ENCODE measurements around the gene FOXP1.
"Not testable (repeated sequence)": the region's sequence is repeated elsewhere in the genome, so short reads cannot be mapped to it uniquely, and the experiment has no call there.

Gene FOXP1

GRCh38 chr3:71328926-71329325 lies 254.6 kb downstream of the FOXP1 start:
- no peak overlapping the region for H2AFZ ChIP-seq (ENCODE audit: low read length)
- no peaks in the 10 kb centered on the region for H3K9me3 ChIP-seq (ENCODE audit: low read length)
- peaks cover 35% of the 10 kb centered on the region for H3K36me3 ChIP-seq (ENCODE audit: insufficient read depth, low read length)
- TF ChIP-seq CTCF (IDR thresholded peaks at IDR 0.05; ENCODE audit: low read length) (no peak), EZH2 (IDR thresholded peaks at IDR 0.05; ENCODE audit: borderline replicate concordance, low read length) (no peak)
- no peaks in the 10 kb centered on the region for H3F3A ChIP-seq (ENCODE audit: insufficient read depth, low read length)
- H3K4me1 ChIP-seq (ENCODE audit: insufficient read depth, low read length, severe bottlenecking), result no peaks in the 10 kb centered on the region
- no peak overlapping the region for H3K27ac ChIP-seq (ENCODE audit: low read depth, low read length, poor library complexity, severe bottlenecking)
- no peaks in the 10 kb centered on the region for H3K9me2 ChIP-seq (ENCODE audit: low read depth, low read length)
- H3K9ac ChIP-seq (ENCODE audit: low read length), result no peak overlapping the region
- no peaks in the 10 kb centered on the region for H4K20me1 ChIP-seq (ENCODE audit: insufficient read depth, low read length)
- no peaks in the 10 kb centered on the region for H3K27me3 ChIP-seq (ENCODE audit: insufficient read depth, low read length)
- H3K4me3 ChIP-seq (ENCODE audit: low read depth, low read length, poor library complexity, severe bottlenecking), result no peak overlapping the region
- no peak overlapping the region for H3K4me2 ChIP-seq (ENCODE audit: low read length)
- H3K79me2 ChIP-seq (ENCODE audit: insufficient read depth, low read length), result no peaks in the 10 kb centered on the region

GRCh38 chr3:71327936-71328335 lies 255.6 kb downstream of the FOXP1 start:
- H3K9me3 ChIP-seq (ENCODE audit: low read length), result no peaks in the 10 kb centered on the region
- no peak for TF ChIP-seq EZH2 (IDR thresholded peaks at IDR 0.05; ENCODE audit: borderline replicate concordance, low read length)
- TF ChIP-seq CTCF (IDR thresholded peaks at IDR 0.05; ENCODE audit: low read length), result no peak
- H3K9ac ChIP-seq (ENCODE audit: low read length), result no peak overlapping the region
- no peak overlapping the region for H3K4me2 ChIP-seq (ENCODE audit: low read length)
- no peaks in the 10 kb centered on the region for H4K20me1 ChIP-seq (ENCODE audit: insufficient read depth, low read length)
- H2AFZ ChIP-seq (ENCODE audit: low read length), result no peak overlapping the region
- no peaks in the 10 kb centered on the region for H3K4me1 ChIP-seq (ENCODE audit: insufficient read depth, low read length, severe bottlenecking)
- H3K4me3 ChIP-seq (ENCODE audit: low read depth, low read length, poor library complexity, severe bottlenecking), result no peak overlapping the region
- no peaks in the 10 kb centered on the region for H3F3A ChIP-seq (ENCODE audit: insufficient read depth, low read length)
- H3K79me2 ChIP-seq (ENCODE audit: insufficient read depth, low read length), result no peaks in the 10 kb centered on the region
- peaks cover 26% of the 10 kb centered on the region for H3K36me3 ChIP-seq (ENCODE audit: insufficient read depth, low read length)
- H3K9me2 ChIP-seq (ENCODE audit: low read depth, low read length), result no peaks in the 10 kb centered on the region
- no peaks in the 10 kb centered on the region for H3K27me3 ChIP-seq (ENCODE audit: insufficient read depth, low read length)
- H3K27ac ChIP-seq (ENCODE audit: low read depth, low read length, poor library complexity, severe bottlenecking), result no peak overlapping the region

GRCh38 chr3:71325715-71326114 lies 257.8 kb downstream of the FOXP1 start:
- Histone ChIP-seq H3K27me3 (ENCODE audit: insufficient read depth, low read length) (no peaks in the 10 kb centered on the region), H3K36me3 (ENCODE audit: insufficient read depth, low read length) (peaks cover 5% of the 10 kb centered on the region), H3K27ac (ENCODE audit: low read depth, low read length, poor library complexity, severe bottlenecking) (no peak overlapping the region), H3K4me1 (ENCODE audit: insufficient read depth, low read length, severe bottlenecking) (no peaks in the 10 kb centered on the region), H3K79me2 (ENCODE audit: insufficient read depth, low read length) (no peaks in the 10 kb centered on the region; the same call in 1 of the 2 replicates), H3K4me3 (ENCODE audit: low read depth, low read length, poor library complexity, severe bottlenecking) (no peak overlapping the region), H3K4me2 (ENCODE audit: low read length) (no peak overlapping the region), H2AFZ (ENCODE audit: low read length) (no peak overlapping the region), H4K20me1 (ENCODE audit: insufficient read depth, low read length) (no peaks in the 10 kb centered on the region), H3K9me3 (ENCODE audit: low read length) (no peaks in the 10 kb centered on the region), H3K9me2 (ENCODE audit: low read depth, low read length) (no peaks in the 10 kb centered on the region), H3F3A (ENCODE audit: insufficient read depth, low read length) (no peaks in the 10 kb centered on the region), H3K9ac (ENCODE audit: low read length) (no peak overlapping the region)
- no peak for TF ChIP-seq EZH2 (IDR thresholded peaks at IDR 0.05; ENCODE audit: borderline replicate concordance, low read length)
- TF ChIP-seq CTCF (IDR thresholded peaks at IDR 0.05; ENCODE audit: low read length), result no peak

- not testable (repeated sequence) for H4K20me1 ChIP-seq (ENCODE audit: insufficient read depth, low read length); H3K9ac ChIP-seq (ENCODE audit: low read length); H3K4me2 ChIP-seq (ENCODE audit: low read length); H3K4me3 ChIP-seq (ENCODE audit: low read depth, low read length, poor library complexity, severe bottlenecking); H3K36me3 ChIP-seq (ENCODE audit: insufficient read depth, low read length); H3K27me3 ChIP-seq (ENCODE audit: insufficient read depth, low read length); H3K9me3 ChIP-seq (ENCODE audit: low read length); H3K4me1 ChIP-seq (ENCODE audit: insufficient read depth, low read length, severe bottlenecking); H3K27ac ChIP-seq (ENCODE audit: low read depth, low read length, poor library complexity, severe bottlenecking); H3K9me2 ChIP-seq (ENCODE audit: low read depth, low read length); H2AFZ ChIP-seq (ENCODE audit: low read length); H3K79me2 ChIP-seq (ENCODE audit: insufficient read depth, low read length); H3F3A ChIP-seq (ENCODE audit: insufficient read depth, low read length)
Observed at GRCh38 chr3:71324224-71324623, 259.3 kb downstream of the FOXP1 start.
